Measurements from ENCODE around the gene PLEKHG5.

- no peak for TF ChIP-seq TARDBP (IDR thresholded peaks at IDR 0.05)
- TF ChIP-seq ELF4 (IDR thresholded peaks at IDR 0.05), result no peak
- no peak for TF ChIP-seq SUZ12 (IDR thresholded peaks at IDR 0.05)
- TF ChIP-seq FOXK2 (IDR thresholded peaks at IDR 0.05), result no peak
- TF ChIP-seq FOXA1 (IDR thresholded peaks at IDR 0.05), result no peak
- no peak for TF ChIP-seq ZNF384 (IDR thresholded peaks at IDR 0.05)
- no peak for TF ChIP-seq NFRKB (IDR thresholded peaks at IDR 0.05)
- no peak for TF ChIP-seq PKNOX1 (IDR thresholded peaks at IDR 0.05)
These were observed at the start of gene PLEKHG5 for GRCh38 chr1:6491480-6491962.

All from HEK293T (cell line).